HG02870 (cell line): ENCODE results near the gene BBS9.

ENCODE experiments used
- ATAC-seq: cut with Tn5 transposase; IDR thresholded peaks from one replicate; pipeline ENCODE4 v1.9.1; 2021; ENCODE audit warnings: mild to moderate bottlenecking, moderate library complexity; ENCODE audit not compliant: unreplicated experiment

Gene BBS9

DNA sequence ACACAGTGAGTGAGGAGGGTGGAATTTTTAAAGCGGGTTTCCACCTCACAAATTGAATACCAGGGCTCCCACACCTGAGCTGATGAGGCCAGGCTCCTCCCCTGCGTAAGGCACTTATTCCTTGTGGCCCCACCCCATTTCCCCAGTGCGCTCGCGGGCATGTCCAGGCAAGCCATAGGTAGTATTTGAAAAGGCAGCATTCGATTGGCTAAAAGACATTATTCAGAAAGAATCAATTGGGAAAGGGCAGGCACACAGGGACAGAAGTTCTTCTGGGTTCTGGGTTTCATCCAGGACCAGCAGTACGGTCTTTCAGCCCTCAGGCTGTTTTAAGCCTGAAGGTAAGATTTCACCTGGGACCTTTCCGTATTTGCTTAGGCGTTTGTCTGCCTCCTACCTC is 222.3 kb downstream of the BBS9 start:
- ATAC-seq = no peak

DNA sequence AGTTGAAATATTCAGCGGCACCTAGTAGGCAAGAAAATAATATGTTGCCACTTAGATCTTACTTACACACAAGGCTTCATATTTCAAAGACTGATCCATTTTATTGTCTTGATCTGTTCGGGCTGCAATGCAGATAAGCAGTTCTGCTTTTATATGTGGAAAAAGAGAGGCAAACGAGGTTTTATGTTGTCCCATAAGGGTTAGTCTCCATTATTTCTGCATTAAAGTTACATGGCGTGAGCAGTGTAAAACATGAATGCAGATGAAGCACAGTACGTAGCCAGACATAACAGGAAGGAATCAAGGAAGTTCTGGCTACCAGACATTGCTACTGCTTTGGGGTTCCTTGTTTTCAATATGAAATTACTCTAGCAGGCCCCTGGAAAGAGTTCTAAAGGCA is 224.8 kb downstream of the BBS9 start:
- no peak for ATAC-seq

DNA sequence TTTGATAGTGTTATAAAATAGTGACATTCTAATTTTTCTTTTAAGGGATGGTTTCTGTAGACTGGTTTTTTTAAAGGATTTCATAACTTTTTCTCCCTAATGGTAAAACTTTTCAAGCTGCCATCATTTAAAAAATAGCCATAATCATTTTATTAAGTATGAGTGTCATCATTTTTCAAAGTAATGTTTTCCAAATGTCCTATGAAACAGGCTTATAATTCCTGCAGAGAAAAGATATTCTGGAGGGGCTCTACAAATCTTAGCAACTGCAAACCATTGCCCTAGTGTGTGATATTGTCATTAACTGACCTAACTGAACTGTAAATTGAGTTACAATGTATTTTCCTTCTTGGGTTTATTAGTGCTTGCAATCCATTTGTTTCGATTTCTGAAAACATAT is 226.0 kb downstream of the BBS9 start:
- ATAC-seq = no peak

DNA sequence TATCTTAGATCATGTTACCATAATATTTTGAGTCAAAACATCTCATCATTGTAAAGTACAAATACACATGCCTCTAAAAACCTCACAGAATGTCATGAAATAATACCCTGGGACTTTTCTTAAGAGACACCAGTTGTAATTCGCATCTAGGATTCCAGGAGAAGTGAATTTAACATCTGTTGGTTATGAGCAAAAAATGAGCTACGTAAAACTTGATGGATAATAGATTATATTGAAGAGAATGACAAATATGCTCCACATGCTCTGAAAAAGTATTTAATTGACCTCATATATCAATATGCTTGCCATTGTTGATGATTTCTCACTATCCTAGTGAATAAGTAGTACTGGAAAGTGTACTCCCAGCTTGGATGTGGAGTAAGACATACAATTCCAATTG is 227.0 kb downstream of the BBS9 start:
- ATAC-seq = no peak

DNA sequence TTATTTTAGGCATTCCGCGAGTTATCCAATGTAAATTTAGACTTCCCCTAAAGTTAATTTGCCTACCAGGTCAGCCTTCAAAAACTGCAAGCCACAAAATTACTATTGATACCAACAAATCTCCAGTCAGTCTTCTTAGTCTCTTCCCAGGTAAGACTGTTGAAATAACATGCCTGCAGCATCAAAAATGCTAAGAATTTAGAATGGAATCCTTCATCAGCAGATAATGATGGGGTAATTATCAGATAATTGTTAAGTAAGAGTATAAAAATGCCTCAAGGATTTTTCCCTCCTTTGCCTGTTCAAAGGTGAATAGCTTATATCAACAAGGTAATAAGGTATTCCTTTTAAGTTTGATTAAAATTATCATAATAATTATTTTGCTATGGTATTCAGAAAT is 228.5 kb downstream of the BBS9 start:
- ATAC-seq = no peak

DNA sequence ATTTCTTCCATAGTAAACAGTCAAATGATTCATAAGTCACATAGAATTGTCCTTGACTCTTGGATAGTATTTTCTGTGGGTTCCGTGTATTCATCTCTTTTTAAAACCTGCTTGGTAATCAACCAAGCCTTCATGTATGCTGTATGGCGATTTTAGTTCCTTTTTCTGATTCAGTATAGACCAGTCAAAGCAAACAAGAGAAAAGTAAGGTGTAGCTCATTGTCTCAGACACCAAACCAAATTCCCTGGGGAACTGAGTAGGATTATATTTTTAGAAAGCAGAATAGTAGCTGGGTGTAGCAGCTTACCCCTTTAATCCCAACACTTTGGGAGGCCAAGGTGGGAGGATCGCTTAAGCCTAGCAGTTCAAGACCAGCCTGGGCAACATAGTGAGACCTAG is 240.5 kb downstream of the BBS9 start:
- ATAC-seq = no peak

DNA sequence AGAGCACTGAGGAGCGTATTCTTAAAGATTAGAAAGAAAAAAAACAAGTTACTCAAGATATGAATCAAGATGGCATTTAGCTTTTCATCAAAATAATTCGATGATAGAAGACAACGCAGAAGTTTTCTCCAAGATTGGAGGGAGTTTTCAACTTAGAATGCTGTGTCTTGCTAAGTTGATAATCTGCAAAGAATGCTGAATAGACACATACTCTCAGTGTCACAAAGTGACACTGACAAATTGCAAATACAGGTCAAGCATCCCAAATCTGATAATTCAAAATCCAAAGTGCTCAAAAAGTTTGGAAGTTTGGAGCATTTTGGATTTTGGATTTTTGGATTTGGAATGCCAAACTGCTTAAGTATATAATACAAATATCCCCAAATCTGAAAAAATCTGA is 243.8 kb downstream of the BBS9 start:
- no peak for ATAC-seq

DNA sequence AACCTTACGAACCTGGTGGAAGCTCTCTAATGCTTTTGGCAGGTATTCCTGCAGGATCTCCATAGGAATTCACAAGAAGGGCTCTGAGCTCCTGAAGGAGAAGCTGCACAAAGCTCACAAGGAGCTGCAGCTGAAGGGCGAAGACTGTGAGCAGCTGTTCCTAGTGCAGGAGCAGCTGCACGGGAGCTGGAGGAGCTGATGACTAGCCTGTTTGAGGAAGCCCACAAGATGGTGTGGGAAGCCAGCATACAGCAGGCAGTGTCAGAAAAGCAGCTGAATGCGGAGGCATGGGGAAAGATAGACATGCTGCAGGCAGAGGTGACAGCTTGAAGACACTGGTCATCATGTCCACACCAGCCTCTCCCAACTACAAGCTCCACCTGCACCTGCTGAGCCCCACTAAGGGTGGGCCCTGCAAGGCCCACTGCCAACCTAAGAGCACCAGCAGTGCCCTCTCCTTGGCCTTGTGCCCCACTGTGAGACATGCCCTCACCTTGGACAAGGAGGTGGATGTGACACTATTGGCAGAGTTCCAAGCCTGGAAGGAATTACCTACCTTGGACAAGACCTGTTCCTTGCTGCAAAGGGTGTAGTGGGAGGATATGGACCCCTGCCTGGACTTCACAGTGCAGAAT is 250.6 kb downstream of the BBS9 start:
- no peak for ATAC-seq

DNA sequence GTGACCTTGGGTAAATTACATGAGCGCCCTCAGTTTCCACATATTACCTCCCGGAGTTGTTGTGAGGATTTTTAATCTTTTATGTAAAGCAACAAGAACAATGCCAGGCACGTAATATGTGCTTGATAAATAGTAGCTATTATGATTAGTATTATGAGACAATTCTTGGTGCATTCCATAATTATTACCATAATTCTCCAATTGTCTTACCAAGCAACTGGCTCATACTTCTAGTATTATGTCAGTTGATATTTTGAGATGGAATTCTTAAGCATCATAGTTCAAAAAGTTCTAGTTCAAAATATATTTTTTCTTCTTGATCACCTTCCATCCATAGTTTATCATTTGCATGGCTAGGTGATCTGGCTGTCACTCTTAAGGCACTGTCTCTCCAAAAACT is 259.0 kb downstream of the BBS9 start:
- no peak for ATAC-seq

DNA sequence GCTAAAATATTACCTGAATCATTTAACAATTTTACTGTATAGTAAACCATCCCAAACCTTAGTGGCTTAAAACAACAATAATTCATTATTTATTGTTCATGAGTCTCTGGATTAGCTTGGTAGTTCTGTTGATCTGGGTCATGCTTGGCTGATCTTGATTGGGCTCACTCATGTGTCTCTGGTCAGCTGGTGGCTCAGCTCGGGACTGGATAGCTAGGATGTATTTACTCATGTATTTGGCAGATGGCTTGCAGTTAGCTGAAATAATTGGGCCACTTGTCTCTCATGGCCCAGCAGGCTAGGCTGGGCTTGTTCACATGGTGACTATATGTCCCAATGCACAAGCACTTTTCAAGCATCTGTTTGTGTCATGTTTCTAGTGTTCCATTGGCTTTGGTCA is 262.8 kb downstream of the BBS9 start:
- ATAC-seq = no peak

DNA sequence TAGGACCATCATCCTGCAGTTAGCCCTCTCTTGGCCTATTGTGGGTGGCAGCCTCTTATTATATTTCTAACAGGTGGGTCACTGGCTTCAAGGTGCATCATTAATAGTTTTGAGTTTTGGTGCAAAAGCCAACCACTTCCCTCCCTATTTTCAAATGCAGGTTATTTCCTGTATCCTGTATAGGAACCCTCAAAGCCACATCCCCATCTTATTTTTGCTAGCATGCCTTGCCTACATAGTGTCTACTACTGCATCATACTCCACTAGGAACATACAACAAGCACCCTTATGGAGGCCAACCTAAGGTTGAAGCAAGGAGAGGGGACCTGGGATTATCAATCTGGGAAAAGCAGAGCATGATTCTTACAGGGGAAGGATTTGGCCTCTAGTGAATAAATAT is 264.4 kb downstream of the BBS9 start:
- no peak for ATAC-seq

DNA sequence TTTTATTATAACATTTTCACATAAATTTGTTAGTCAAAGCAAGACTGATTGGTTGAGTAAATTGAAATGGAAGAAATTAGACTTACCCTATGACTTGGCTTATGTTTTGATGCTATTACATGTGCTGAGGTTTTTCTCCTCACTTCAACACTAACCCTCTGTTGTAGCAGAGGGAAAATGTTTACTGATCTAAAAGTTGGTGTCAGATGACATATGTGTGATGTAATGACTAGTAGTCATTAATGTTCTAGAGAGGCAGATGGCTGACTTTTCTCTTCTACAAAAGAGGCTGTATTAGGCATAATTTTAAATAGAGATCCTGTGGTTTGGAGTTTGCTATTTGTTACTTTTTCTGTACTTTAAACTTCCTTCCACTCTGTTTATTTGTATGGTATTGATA is 266.0 kb downstream of the BBS9 start:
- no peak for ATAC-seq

DNA sequence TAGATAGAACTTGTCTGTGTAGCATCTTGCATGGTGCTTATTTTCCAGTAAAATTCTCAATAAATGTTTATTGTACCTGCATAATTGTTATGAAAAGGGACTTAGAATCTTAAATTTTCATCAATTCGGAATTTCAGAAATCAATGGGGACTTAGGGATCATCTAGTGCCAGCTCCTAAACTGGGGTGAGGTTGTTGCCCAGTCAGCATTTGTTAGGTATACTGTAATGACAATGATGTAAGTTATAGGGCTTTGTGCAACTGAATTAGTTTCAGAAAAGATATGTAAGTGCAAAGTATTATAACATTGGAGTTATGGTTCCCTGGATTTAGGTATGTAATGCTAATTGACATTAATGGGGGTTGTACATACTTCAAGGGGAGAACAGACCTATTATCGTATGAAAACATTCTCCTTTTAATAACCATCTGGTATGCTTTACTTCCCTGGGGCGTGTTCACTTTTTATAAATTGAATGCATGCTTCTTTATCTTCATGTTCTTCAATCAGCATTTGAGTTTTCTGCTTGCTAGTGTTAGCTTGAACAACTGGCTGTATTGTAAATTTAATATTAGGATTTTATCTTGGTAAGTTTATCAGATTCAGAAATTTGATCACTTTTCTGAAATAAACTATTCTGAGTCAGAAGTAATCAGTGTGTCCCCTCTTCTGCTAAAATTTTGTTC is 270.3 kb downstream of the BBS9 start:
- no peak for ATAC-seq

DNA sequence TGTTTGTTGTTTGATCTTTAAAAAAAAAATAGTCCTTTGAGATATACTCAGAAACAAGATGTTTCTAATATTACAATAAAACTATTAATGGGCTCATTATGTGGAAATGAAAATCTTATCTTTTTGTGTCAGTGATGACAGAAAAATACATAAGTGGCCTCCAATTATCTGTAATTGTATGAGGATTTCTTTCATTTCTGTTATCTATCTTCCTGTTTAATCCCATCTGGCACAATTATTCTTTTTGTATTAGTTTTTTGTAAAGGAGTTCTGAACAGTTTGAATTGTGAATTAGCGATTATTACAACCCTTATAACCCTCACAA is 270.8 kb downstream of the BBS9 start:
- ATAC-seq = no peak

DNA sequence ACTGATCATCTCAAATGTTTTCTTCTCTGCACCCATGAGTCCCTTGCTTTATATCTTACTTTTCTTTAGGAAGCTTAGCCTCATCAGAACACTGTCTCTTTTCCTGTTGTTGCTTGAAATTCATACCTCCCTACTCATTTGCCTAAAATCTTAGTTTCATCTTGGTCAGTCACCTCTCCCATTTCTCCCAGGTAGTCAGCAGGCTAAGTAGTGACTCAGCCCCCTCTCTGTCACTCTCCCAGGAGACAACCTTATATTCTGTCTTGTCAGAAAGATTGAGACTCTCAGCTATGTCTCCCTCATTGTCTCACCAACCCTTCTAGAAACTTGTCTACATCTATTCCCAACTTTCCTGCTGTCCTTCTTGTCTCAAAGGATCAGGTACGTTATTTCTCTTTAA is 280.9 kb downstream of the BBS9 start:
- no peak for ATAC-seq

DNA sequence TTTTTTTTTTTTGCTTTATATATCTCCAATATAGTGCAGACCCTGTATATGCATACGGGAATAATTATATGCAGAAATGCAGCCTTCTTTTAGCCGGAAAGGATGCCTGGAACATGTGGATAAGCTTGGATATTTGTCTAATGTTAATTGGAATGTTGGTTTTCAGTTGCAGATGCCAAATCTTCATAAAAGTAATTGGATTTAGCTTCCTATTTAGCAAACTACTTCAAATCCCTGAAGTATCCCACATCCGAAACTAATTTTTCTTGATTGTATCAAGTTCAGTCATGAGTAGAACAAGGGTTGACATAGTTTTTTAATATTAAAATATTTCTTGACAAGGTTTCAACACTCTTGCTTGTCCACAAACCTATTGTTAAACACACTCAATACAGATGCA is 281.7 kb downstream of the BBS9 start:
- no peak for ATAC-seq

DNA sequence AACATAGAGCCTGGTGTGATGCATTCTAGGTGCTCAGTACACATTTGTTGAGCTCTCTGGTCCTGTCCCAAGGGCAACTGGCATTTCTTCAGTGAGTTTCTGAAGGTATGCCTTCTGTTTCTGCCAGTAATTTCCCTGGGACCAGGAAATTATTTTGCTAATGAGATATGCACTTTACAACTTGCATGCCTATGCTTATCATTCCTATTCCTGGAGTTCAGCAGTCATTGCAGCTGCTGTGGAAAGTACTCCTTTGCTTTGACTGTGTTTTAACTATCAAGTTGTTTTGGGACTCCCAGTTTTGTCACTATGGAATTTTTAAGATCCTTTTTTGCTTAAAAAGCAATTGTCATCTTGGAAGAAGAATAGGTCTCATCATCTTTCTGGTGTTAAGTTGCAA is 283.0 kb downstream of the BBS9 start:
- ATAC-seq = no peak

DNA sequence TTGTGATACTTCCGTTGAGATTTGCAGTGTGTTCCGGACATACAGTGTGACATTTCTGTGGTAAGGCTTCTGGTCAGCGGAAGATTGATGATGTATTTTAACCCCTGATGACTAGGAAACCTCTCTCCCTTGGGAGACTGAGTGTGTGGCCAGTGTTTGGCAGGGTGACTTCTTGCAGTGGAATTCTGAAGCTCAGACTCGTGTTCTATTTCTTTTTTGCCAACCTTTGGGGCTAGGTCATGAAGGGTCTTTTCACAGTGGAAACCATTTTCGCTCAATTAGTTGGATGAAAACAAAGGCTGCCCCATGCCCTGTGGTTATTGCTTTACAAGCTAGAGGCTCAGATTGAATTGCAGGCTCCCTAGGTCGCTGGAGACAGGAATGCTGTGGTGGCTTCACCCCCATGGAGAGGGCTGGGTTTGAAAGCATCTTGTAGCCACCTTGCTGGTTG is 288.9 kb downstream of the BBS9 start:
- ATAC-seq = no peak

DNA sequence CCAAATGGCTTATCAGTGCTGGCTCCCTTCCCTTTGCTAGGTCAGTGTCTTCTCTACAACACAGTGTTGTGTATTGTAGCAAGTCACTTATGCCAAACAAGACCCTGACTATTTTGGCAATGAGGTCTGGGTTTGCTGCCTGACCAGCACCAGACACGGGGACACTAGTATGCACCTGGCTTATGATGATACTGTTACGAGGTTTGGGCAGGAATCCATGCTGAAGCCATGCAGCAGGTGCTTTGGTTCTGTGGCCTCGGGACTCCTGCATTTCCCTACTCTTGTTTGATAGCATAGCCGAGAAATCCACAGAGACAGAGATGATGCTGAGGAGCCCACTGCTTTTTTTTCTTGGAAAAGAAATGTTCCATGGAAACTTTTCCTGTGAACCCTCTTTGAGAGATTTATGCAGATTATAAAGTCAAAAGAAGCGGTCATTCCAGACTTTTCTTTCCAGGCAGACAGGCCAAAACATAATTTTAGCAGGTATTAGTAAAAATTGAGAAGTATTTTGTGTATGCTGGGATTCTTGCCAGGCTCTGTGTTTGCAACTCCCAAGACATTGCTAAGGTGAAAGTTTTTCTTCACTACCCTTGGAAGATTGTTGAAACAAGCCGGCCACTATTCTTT is 291.1 kb downstream of the BBS9 start:
- ATAC-seq = no peak

DNA sequence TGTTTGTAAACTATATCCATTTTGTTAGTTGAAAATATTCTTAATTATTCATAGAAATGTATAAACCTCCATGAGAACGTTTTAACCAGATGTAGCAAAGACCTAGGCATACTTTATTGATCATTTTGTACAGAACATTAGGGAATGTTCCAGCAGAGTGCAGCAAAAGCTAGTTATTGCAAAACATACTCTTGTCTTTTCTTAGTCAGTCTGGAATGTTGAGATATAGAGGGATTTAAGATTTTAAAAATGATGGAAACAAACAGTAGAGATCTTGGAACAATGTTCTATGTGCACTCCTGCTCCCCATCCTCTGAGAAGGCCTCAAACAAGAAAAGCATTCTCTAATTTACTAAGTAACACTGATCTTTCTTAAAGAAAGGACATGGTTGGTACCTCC is 292.1 kb downstream of the BBS9 start:
- ATAC-seq = no peak

DNA sequence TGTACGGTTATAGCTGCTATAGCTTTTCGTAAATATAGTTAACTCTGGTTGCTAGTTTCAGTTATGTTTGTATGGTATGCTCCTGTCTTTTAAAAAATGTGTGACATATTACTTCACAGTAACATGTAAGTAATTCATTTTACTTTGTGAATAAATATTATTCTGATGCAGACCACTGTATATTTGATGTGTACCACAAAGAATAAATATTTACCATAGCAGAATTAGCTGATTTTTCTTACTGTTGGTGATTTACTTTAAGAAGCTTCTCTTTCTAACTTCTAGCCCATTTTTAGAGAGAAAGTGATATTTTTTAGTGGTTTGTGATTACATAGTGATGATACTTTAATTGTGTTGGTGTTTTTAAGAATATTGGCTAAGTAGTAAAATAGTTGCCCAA is 292.8 kb downstream of the BBS9 start:
- ATAC-seq = no peak

DNA sequence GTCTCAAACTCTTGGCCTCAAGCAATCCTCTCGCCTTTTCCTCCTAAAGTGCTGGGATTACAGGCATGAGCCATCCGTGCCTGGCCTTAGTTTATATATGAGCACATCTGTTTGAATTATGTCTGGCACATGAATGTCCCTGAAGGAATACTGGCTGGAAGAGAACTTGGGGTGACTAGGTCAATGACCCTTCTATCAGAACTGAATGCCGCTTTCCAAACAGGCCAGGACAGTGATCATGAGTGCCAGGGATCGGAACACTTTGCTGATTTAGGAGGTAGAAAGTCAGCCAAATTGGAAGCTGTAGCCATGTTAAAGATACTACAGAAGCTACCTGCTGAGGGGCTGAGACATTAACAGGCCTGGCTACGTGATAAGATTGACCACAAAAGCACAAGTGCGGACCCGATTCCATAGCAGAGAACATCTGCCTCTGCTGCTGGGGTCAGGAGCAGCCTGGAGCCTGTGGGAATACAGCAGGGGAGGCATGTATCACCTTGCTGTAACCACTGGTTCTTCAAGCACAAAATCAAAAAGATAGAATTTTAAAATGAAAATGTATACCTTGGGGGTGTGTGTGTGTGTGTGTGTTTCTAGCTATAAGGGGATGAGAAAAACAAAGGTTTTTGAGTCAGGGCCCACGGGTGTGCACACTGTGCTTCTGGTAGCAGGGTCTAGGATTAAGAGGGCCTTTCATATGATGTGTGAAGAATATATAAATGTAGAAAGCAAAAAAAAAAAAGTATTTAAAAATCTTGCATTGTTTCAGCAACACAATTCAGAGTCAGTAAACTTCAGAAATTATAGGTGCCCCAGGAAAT is 293.7 kb downstream of the BBS9 start:
- peak; percentile 34 for ATAC-seq
